Upper lobe of left lung (tissue), 4 donors: ENCODE data around the gene NOL4L.

ENCODE experiments used
- CTCF ChIP-seq, 6 experiments: fragments of 450-650 bp in 4 of 6; fragments of 200-600 bp in 2 of 6; sonication (generic) in 2 of 6; IDR thresholded peaks; one replicate each; pipeline ENCODE4 v1.5.1; 2016 to 2019; ENCODE audit warnings: antibody characterized with exemption in 6 of 6
- POLR2AphosphoS5 ChIP-seq, 2 donors: sonication (generic); formaldehyde crosslinking; IDR thresholded peaks; one replicate each; pipeline ENCODE4 v1.5.1; 2017; ENCODE audit warnings: antibody characterized with exemption in 2 of 2

GRCh38 chr20:32443386-32443974 lies 141.7 kb downstream of the NOL4L start:
- TF ChIP-seq POLR2AphosphoS5 (IDR thresholded peaks at IDR 0.05) (no peak), CTCF (IDR thresholded peaks at IDR 0.05) (no peak)
